ENCODE data around the gene SLC6A17.

GRCh38 chr1:110213143-110213540 is 62.8 kb downstream of the SLC6A17 start:
- TF ChIP-seq CTCF (IDR thresholded peaks at IDR 0.05 in 8 of 11, conservative IDR thresholded peaks at IDR 0.05 in 3 of 11), result no peak
- no peak for TF ChIP-seq POLR2A (IDR thresholded peaks at IDR 0.05)
- TF ChIP-seq POLR2AphosphoS5 (IDR thresholded peaks at IDR 0.05), result no peak
